Activated CD8-positive, alpha-beta memory T cell treated with anti-CD3 and anti-CD28 coated beads, Interleukin-2, amount 50 U/mL, for 48 hours (primary cell): ENCODE measurements around the gene SMG6.
A peak's percentile ranks its signal among the peaks of the same experiment; 100 is the strongest.

Experiments used
- DNase-seq: peaks from one replicate; pipeline ENCODE4 v3.0.0-alpha.2; 2020

SMG6 gene

GRCh38 chr17:2056206-2057174, 247.1 kb downstream of the SMG6 start:
- peak; percentile 77 for DNase-seq

- DNase-seq: peak; percentile 77
Observed at GRCh38 chr17:2055292-2056205, 248.0 kb downstream of the SMG6 start.

GRCh38 chr17:2054512-2055291, 248.9 kb downstream of the SMG6 start, which contains the start of gene HIC1:
Gene HIC1 (plus strand): TSS chr17:2055103. CDS start chr17:2056691, 1,588 bp downstream.
- peak; percentile 92 for DNase-seq

- peak; percentile 80 for DNase-seq
Observed at GRCh38 chr17:2054262-2054511, 249.4 kb downstream of the SMG6 start.

GRCh38 chr17:2053380-2054261, 250.0 kb downstream of the SMG6 start:
- DNase-seq: peak; percentile 91

- no peak for DNase-seq
Observed at GRCh38 chr17:2051933-2052559, 251.5 kb downstream of the SMG6 start.

- DNase-seq: no peak
Observed at GRCh38 chr17:2051061-2051932, 252.3 kb downstream of the SMG6 start.

- peak; percentile 91 for DNase-seq
Observed at GRCh38 chr17:2050300-2051060, 253.1 kb downstream of the SMG6 start.

- peak; percentile 94 for DNase-seq
Observed at GRCh38 chr17:2049333-2050299, 254.0 kb downstream of the SMG6 start.

GRCh38 chr17:2048805-2049204, 254.8 kb downstream of the SMG6 start:
- DNase-seq: no peak

GRCh38 chr17:2047590-2047989, 256.0 kb downstream of the SMG6 start:
- DNase-seq: no peak

GRCh38 chr17:2044263-2044894, 259.2 kb downstream of the SMG6 start:
- no peak for DNase-seq

- no peak for DNase-seq
Observed at GRCh38 chr17:2043785-2044184, 259.8 kb downstream of the SMG6 start.

- DNase-seq: no peak
Observed at GRCh38 chr17:2042933-2043332, 260.7 kb downstream of the SMG6 start.

GRCh38 chr17:2042390-2042847, 261.2 kb downstream of the SMG6 start:
- DNase-seq: no peak

GRCh38 chr17:2041561-2042389, 261.8 kb downstream of the SMG6 start, which contains the start of gene OVCA2:
Gene OVCA2 (plus strand): TSS chr17:2042022. CDS start chr17:2042048, 26 bp downstream.
- peak; percentile 97 for DNase-seq
